Measurements from ENCODE around the gene TEX2. TPM values are rescaled to one million over a fixed set of nuclear protein-coding genes. Genes with fewer than 3 reads are reported as not detected.
A peak's percentile ranks its signal among the peaks of the same experiment; 100 is the strongest.

The TEX2 gene
- total RNA-seq, 1 donor from 2014 or later: 8.1 TPM

DNA sequence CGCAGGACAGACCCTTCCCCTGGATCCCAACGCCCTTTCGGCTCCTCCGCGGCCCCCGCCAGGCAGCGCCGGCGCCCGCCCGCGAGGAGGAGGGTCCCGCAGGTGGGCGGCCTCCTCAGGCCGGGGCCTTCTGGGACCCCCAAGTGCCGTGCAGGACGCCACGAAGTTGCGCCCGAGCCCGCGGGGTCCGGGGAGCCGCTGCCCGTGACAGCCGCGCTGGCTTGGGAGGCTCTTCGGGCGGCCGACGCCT lies 133.6 kb downstream of the TEX2 start:
- DNase-seq: no peak
- intact Hi-C loops (cut with micrococcal nuclease): no loop called here
- Mint-ChIP-seq H3K27ac (no peak overlapping the region), H3K9me3 (no peaks in the 10 kb centered on the region), H3K27me3 (peaks cover 1% of the 10 kb centered on the region), H3K4me1 (peaks cover 27% of the 10 kb centered on the region), H3K4me3 (peak overlapping the region; percentile 82), H3K36me3 (ENCODE audit: low read depth) (no peaks in the 10 kb centered on the region)
- POLR2A ChIA-PET: interaction anchor here (0.7 to 5.7 kb wide), 14 partner anchors 17 to 377 kb away, joined by 3 to 103 read pairs (median 6); partner anchors contain the start of genes CEP95, DDX5 and ICAM2
- no peak for TF ChIP-seq CTCF (IDR thresholded peaks at IDR 0.05)
- ATAC-seq (ENCODE audit: low read depth): no peak
- CTCF ChIA-PET: interaction anchor here (1.1 to 7.4 kb wide), 4 partner anchors 66 to 226 kb away, joined by 3 to 411 read pairs (median 86); partner anchors contain the start of genes CSHL1 and GH1

DNA sequence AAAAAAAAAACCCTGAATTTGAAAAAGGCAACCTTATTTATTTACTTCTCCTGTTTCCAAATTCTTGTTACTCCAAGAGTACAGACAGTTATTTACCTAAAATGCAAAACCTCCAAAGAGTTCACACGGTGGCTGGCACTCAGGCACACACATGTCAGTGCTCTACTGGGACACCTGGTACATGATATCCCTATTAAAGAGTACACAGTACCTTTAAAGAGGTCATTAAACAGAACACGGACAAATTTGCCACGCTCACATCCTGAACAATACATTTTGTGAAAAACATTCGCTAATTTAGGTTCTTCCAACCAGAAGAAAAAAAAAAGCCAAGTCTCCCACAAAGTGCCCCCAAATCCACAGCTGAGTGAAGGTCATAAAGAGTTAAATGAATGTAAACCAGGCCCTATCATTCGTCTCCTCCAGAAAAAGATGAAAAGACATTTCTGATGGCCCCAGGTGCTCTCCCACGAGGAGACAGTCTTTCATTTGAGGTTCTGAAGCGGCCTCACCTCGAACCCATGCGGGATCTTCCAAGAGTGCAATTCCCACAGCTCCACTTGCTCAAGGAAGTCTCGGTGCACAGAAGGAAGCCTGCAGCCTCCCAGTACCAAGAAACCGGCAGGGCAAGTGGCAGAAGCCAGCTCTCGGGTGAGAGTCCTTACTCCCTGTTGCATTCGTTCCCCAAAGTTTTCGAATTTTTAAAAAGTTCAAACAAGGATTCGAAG lies 134.1 kb downstream of the TEX2 start:
- Mint-ChIP-seq H3K4me3 (peak overlapping the region; percentile 82), H3K9me3 (no peaks in the 10 kb centered on the region), H3K4me1 (peaks cover 27% of the 10 kb centered on the region), H3K36me3 (ENCODE audit: low read depth) (no peaks in the 10 kb centered on the region), H3K27me3 (peaks cover 1% of the 10 kb centered on the region), H3K27ac (no peak overlapping the region)
- CTCF ChIA-PET: interaction anchor here (1.1 to 7.4 kb wide), 4 partner anchors 66 to 226 kb away, joined by 3 to 411 read pairs (median 86); partner anchors contain the start of genes CSHL1 and GH1
- ATAC-seq (ENCODE audit: low read depth): no peak
- TF ChIP-seq CTCF (IDR thresholded peaks at IDR 0.05): no peak
- peak; percentile 23 for DNase-seq
- POLR2A ChIA-PET: interaction anchor here (0.8 to 5.7 kb wide), 13 partner anchors 17 to 378 kb away, joined by 3 to 103 read pairs (median 5); partner anchors contain the start of genes CEP95 and ICAM2
- intact Hi-C loops (cut with micrococcal nuclease): no loop called here

- no peaks in the 10 kb centered on the region for H3K9me3 Mint-ChIP-seq
- TF ChIP-seq CTCF (IDR thresholded peaks at IDR 0.05): no peak
- no peaks in the 10 kb centered on the region for H3K27me3 Mint-ChIP-seq
- peaks cover 23% of the 10 kb centered on the region for H3K4me1 Mint-ChIP-seq
- no peak overlapping the region for H3K27ac Mint-ChIP-seq
- ATAC-seq (ENCODE audit: low read depth) (no peak), DNase-seq (no peak)
- POLR2A ChIA-PET: no interaction called here
- no peaks in the 10 kb centered on the region for H3K36me3 Mint-ChIP-seq (ENCODE audit: low read depth)
- H3K4me3 Mint-ChIP-seq: no peak overlapping the region
- CTCF ChIA-PET: no interaction called here
- intact Hi-C loops (cut with micrococcal nuclease): no loop called here
These were observed 136.1 kb downstream of the TEX2 start for GRCh38 chr17:64126918-64127317.

GRCh38 chr17:64125937-64126336 lies 137.1 kb downstream of the TEX2 start:
- ChIA-PET POLR2A (no interaction called here), CTCF (interaction anchor here (1.2 to 2.7 kb wide), 2 partner anchors 98 to 223 kb away, joined by 3 to 10 read pairs; no protein-coding TSS in a partner anchor)
- no peak overlapping the region for H3K27ac Mint-ChIP-seq

More at GRCh38 chr17:64125937-64126336, 137.1 kb downstream of the TEX2 start:
- H3K9me3 Mint-ChIP-seq: no peaks in the 10 kb centered on the region
- intact Hi-C loops (cut with micrococcal nuclease): no loop called here
- H3K4me1 Mint-ChIP-seq: peaks cover 19% of the 10 kb centered on the region
- H3K27me3 Mint-ChIP-seq: no peaks in the 10 kb centered on the region
- no peak overlapping the region for H3K4me3 Mint-ChIP-seq
- no peak for TF ChIP-seq CTCF (IDR thresholded peaks at IDR 0.05)
- DNase-seq (no peak), ATAC-seq (ENCODE audit: low read depth) (no peak)
- no peaks in the 10 kb centered on the region for H3K36me3 Mint-ChIP-seq (ENCODE audit: low read depth)

Data from activated B cell treated with CpG ODN at 0.5 μM for 24 hours (primary cell).